Limb (tissue), 2 donors: ENCODE results near the gene CKAP2L.
"Not testable (repeated sequence)": the region's sequence is repeated elsewhere in the genome, so short reads cannot be mapped to it uniquely, and the experiment has no call there.

ENCODE experiments used
- DNase-seq, 2 donors: peaks; one replicate each; pipeline ENCODE4 v3.0.0-alpha.2; 2016; ENCODE audit errors: extremely low spot score in 2 of 2

Gene CKAP2L

GRCh38 chr2:112709703-112710102 is 54.7 kb downstream of the CKAP2L start:
- DNase-seq = no peak

- no peak for DNase-seq
Observed at GRCh38 chr2:112708968-112709367, 55.4 kb downstream of the CKAP2L start.

GRCh38 chr2:112706947-112707346 is 57.5 kb downstream of the CKAP2L start:
- not testable (repeated sequence) for DNase-seq

- DNase-seq = no peak
Observed at GRCh38 chr2:112706170-112706664, 58.2 kb downstream of the CKAP2L start.

- no peak for DNase-seq
Observed at GRCh38 chr2:112705575-112705974, 58.8 kb downstream of the CKAP2L start.

GRCh38 chr2:112703684-112704083 is 60.7 kb downstream of the CKAP2L start:
- DNase-seq = no peak

- no peak for DNase-seq
Observed at GRCh38 chr2:112701052-112701451, 63.4 kb downstream of the CKAP2L start.

GRCh38 chr2:112699984-112700667 is 64.3 kb downstream of the CKAP2L start:
- DNase-seq = no peak

- DNase-seq = no peak
Observed at GRCh38 chr2:112698834-112699515, 65.4 kb downstream of the CKAP2L start.

- no peak for DNase-seq
Observed at GRCh38 chr2:112694182-112694581, 70.2 kb downstream of the CKAP2L start.

GRCh38 chr2:112693596-112693995 is 70.8 kb downstream of the CKAP2L start:
- DNase-seq = no peak

GRCh38 chr2:112692918-112693317 is 71.5 kb downstream of the CKAP2L start:
- DNase-seq = no peak

GRCh38 chr2:112692495-112692911 is 71.9 kb downstream of the CKAP2L start:
- no peak for DNase-seq

- no peak for DNase-seq
Observed at GRCh38 chr2:112691881-112692281, 72.5 kb downstream of the CKAP2L start.

GRCh38 chr2:112690853-112691401 is 73.5 kb downstream of the CKAP2L start:
- no peak for DNase-seq

GRCh38 chr2:112688086-112688880 is 76.1 kb downstream of the CKAP2L start:
- DNase-seq = no peak

GRCh38 chr2:112687522-112687921 is 76.9 kb downstream of the CKAP2L start:
- no peak for DNase-seq
